ENCODE results near the gene VWA2. TPM values are rescaled to one million over a fixed set of nuclear protein-coding genes. Genes with fewer than 3 reads are reported as not detected.
A peak's percentile ranks its signal among the peaks of the same experiment; 100 is the strongest.

Gene VWA2
- total RNA-seq, 6 experiments from 2014 or later = 0.06 to 0.14 (median 0.09) TPM; not detected in 2

GRCh38 chr10:114278884-114279191 is 39.8 kb downstream of the VWA2 start:
- no CpG with 5 or more reads among the region's 4 CpGs for WGBS (ENCODE audit: insufficient coverage, low coverage, low lambda C conversion rate, missing lambda C conversion rate)
- DNase-seq (no peak), ATAC-seq (peak in 2 of 4 donors; percentile 23 to 43)
- TF ChIP-seq CTCF (IDR thresholded peaks at IDR 0.05) = no peak
- Histone ChIP-seq H3K27ac (no peak overlapping the region), H3K4me1 (no peaks in the 10 kb centered on the region), H3K36me3 (no peaks in the 10 kb centered on the region), H3K4me3 (no peak overlapping the region), H3K27me3 (no peaks in the 10 kb centered on the region), H3K9me3 (no peaks in the 10 kb centered on the region)
- intact Hi-C loops (cut with DNase I) = no loop called here

GRCh38 chr10:114279289-114279688 is 40.2 kb downstream of the VWA2 start:
- ATAC-seq = no peak
- H3K9me3 ChIP-seq = no peaks in the 10 kb centered on the region
- no peak overlapping the region for H3K4me3 ChIP-seq
- TF ChIP-seq POLR2A (IDR thresholded peaks at IDR 0.05) (no peak), CTCF (IDR thresholded peaks at IDR 0.05) (no peak)
- H3K36me3 ChIP-seq = no peaks in the 10 kb centered on the region
- intact Hi-C loops (cut with DNase I) = no loop called here
- 76% methylated on average over 3 of the region's 4 CpGs for WGBS (ENCODE audit: insufficient coverage, low coverage, low lambda C conversion rate, missing lambda C conversion rate)
- no peak for DNase-seq
- no peaks in the 10 kb centered on the region for H3K27me3 ChIP-seq
- no peak overlapping the region for H3K27ac ChIP-seq
- no peaks in the 10 kb centered on the region for H3K4me1 ChIP-seq

DNA sequence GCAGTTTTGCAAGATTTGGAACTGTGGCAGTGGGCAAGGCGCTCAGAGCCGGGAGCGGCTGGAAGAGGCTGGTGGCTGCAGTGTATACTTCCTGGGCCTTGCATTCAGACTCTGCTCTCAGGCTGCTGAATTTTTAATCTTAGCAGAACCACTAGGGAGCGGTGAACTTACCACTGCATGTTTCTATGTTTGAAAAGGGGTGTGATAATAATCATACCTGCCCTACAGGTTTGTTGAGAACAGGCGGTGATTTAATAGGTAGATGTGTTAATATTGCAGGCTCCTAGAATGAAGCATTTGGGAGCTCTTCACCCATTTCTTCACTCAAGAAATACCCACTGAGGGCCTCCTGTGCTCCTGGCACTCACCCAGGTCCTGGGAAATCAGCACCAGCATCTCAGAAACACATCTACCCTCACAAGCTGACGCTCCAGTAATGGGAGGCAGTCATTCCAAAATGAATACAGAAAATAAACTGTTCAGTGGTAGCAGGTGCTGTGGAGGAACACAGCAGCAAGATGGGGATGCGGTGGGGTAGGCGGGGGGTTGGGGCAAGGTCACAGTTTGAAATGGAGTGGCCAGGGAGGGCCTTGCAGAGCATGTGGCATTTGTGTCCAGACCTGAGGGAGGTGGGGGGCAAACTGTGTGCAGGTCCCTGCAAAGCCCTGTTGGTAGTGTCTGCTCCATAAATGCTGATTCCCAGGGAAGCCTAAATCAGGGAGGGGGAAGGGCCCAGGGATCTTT is 41.0 kb downstream of the VWA2 start:
- ATAC-seq (no peak), DNase-seq (no peak)
- Histone ChIP-seq H3K27ac (no peak overlapping the region), H3K4me3 (no peak overlapping the region), H3K4me1 (no peaks in the 10 kb centered on the region), H3K27me3 (no peaks in the 10 kb centered on the region), H3K36me3 (no peaks in the 10 kb centered on the region), H3K9me3 (no peaks in the 10 kb centered on the region)
- TF ChIP-seq CTCF (IDR thresholded peaks at IDR 0.05) = no peak
- TF ChIP-seq POLR2A (IDR thresholded peaks at IDR 0.05) = no peak
- intact Hi-C loops (cut with DNase I) = no loop called here
- WGBS (ENCODE audit: insufficient coverage, low coverage, low lambda C conversion rate, missing lambda C conversion rate) = 85% methylated on average over 4 of the region's 8 CpGs

GRCh38 chr10:114281006-114281405 is 42.0 kb downstream of the VWA2 start:
- no peaks in the 10 kb centered on the region for H3K36me3 ChIP-seq
- DNase-seq (no peak), ATAC-seq (no peak)
- intact Hi-C loops (cut with DNase I) = no loop called here
- WGBS (ENCODE audit: insufficient coverage, low coverage, low lambda C conversion rate, missing lambda C conversion rate) = 71% methylated on average over 3 of the region's 7 CpGs
- H3K4me1 ChIP-seq = no peaks in the 10 kb centered on the region
- no peaks in the 10 kb centered on the region for H3K9me3 ChIP-seq
- TF ChIP-seq CTCF (IDR thresholded peaks at IDR 0.05) (no peak), POLR2A (IDR thresholded peaks at IDR 0.05) (no peak)
- H3K27me3 ChIP-seq = no peaks in the 10 kb centered on the region
- no peak overlapping the region for H3K4me3 ChIP-seq
- H3K27ac ChIP-seq = no peak overlapping the region

DNA sequence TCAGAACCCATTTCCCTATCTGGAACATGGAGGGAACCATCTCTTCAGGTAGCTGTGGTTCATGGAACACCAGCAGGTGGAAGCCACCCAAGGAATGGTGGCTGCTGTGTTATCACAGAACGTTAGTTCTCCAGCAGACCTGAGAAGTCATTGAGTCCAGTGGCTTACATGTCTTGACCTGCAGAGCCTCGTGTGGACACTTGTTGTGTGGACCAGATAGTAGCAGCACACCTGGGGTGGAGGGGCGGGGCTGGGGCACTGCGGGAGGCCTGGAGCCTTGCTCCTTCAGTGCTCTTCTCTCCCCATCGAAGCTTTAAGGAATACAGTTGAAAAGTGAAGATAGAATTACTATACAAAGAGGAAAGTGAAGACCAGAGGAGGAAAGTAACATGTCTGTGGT is 42.4 kb downstream of the VWA2 start:
- ATAC-seq (no peak), DNase-seq (no peak)
- no peak for TF ChIP-seq CTCF (IDR thresholded peaks at IDR 0.05)
- no peak for TF ChIP-seq POLR2A (IDR thresholded peaks at IDR 0.05)
- intact Hi-C loops (cut with DNase I) = no loop called here
- WGBS (ENCODE audit: insufficient coverage, low coverage, low lambda C conversion rate, missing lambda C conversion rate) = 51% methylated on average over 3 of the region's 5 CpGs
- Histone ChIP-seq H3K4me3 (no peak overlapping the region), H3K4me1 (no peaks in the 10 kb centered on the region), H3K9me3 (no peaks in the 10 kb centered on the region), H3K27me3 (no peaks in the 10 kb centered on the region), H3K27ac (no peak overlapping the region), H3K36me3 (no peaks in the 10 kb centered on the region)
